A204.1 (cell line): ENCODE results near the gene UGT1A3.

Experiments used
- FAIRE-seq: peaks from 2 replicates; lab custom pipeline; 2012; peaks lifted over from hg19 to GRCh38; lab: Jason Lieb, UNC

UGT1A3 gene

DNA sequence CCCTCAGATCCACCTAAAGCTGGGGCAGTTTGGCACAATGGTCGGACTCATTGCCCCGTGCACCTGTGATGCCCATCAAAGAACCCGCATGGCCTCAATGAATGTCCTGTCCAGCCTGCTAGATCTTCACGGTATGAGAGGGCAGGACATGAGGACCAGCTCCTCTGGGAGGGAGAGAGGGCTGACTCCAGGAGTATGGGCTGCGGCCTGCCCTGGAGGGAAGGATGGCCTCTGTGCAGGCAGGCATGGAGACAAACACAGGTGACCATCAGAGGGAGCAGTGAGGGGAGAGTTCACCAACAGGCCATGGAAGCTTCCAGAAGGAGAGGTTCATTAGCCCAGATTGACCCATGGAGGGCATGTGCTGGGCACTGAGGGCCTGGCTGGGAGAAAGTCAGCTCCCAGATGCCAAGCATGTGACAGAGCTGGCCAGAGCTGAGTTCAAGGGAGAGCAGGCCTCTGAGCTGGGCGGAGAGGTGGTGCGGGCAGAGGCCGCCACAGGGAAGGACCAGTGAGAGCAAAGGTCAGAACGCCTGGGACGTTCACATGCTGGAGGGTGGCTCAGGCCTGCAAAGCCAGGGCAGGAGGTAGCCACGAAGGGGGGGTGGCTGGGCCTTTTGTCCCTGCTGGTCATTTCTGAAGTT lies 89.3 kb downstream of the UGT1A3 start:
- FAIRE-seq, result no peak

DNA sequence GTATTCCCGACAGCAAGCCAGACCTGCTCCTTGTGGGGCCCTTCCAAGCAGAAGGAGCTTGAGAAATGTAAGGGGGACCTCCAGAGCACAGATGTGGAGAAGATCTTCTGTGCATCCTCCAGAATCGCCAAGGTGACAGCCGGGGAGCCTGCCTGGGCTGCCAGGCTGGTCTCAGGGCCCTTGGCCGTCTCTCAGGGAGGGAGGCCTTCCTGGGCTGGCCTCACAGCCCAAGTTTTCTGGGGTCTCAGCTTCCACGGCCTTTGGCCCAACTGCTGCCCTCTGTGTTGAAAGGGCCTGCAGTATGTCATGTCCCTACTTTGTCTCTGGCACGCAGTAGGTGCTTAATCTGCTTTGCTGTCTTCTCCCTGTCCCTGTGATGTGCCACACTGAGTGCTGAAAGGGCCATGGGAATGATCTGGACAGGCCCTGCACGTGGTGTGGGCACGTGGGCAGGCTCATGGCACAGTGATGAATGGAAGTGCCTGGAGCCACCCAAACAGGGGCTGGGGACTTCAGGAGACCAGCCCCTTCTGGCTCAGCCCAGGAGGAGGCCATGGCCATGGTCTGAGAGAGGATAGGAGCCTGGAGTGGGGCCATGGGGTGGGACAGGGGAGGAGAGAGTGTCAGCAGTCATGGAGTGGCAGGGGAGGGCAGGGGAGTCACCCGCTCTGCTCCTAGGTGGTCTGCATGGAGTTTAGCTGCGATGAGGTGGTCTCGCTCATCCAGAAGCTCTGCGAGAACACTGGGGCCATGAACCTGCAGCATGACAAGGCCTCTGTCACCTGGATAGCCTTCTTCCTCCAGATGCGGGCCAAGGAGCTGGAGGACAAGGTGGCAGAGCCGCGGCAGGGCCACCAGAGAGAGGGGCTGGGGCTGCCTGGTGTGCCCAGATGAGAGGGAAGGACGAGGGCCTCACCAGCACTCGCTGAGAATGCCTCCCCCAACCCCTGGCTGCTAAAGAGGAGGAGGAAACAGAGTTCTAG lies 90.1 kb downstream of the UGT1A3 start:
- no peak for FAIRE-seq

DNA sequence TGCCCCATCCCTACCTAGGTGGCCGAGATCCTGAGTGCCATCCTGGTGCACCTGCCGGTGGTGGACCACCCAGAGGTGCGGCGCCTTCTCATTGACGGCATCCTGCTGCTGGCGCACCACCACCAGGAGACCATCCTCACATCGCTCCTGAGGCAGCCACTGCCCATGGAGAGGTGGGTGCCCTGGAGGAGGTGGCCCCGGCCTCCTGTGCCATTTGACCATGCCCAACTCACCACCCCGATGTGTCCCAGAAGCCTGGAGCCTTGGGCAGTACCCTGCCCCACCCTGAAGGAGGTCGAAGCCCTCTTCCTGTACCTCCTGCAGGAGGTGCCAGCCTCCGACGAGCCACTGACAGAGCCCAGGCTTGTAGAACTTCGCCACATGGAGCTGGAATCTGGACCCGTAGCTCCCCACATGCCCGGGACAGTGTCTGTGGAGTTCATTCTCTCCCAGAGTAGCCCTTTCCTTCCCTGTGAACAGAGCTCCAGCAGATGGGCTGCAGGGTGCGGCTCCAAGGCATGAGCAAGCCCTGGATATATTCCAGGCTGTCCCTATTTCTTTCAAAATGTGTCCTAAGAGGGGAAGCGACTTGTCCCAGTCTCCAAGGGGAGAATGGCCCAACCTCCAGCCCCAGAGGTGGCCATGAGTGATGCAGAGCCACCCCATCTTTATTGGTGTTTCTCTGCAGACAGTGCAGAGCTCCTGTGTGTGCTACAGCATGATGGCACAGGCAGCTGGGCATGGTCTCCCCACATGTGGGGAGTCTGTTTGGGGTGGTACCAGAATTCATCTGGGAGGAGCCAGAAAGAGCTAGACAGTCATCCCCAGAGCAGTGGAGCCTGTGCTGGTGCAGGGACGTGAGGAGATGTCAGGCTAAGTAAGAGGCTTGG lies 91.3 kb downstream of the UGT1A3 start:
- no peak for FAIRE-seq

DNA sequence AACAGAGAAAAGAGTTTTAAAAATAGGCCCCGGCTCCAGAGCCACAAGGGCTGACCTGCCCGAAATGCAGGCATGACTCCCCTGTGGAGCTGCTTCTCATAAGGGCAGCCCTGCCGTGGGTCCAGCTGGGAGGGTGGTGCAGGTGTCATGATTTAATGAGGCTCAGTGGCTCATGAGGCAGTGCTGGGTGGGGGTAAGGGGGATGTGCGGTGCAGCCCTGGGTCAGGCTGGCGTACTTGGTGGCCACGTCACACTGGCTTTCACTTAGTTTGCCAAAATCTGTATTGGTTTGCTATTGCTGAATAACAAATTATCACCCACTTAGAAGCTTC lies 91.9 kb downstream of the UGT1A3 start:
- FAIRE-seq, result no peak

DNA sequence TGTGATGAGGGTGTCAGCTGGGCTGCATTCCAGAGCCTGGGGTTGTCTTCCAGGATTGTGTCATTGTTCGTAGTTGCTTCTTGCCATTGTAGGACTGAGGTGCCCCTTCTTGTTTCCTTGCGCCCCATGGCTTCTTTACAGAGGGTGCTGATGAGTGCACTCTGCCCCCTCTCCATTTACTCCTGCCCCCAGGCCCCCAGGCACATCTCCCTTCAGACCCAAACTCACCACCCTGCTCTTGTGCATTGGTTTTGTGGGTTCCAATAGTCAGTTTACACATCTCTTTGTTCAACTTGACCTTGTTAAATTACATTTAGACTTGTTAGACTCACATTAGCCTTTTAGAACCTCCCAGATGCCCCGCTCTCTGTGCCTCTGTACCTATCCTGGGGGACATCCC lies 92.4 kb downstream of the UGT1A3 start:
- FAIRE-seq, result no peak

DNA sequence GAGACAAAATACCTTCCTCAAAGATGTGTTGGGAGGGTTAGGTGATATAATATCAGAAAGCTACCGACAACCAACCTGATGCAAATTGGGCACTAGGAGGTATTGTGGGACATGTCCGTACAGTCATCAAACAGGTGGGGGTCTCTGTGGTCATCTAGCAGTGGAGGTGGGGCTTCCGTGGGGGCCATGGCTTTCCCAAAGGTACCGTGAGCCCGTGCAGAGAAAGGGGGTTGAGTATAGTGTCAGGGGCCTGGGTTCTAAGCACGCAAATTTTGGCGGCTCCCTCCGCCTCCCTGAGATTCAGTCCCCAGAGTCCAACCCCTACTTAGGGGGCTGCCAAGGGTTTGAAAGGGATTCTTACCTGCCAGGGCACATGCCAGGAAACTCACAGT lies 92.9 kb downstream of the UGT1A3 start:
- FAIRE-seq, result no peak

DNA sequence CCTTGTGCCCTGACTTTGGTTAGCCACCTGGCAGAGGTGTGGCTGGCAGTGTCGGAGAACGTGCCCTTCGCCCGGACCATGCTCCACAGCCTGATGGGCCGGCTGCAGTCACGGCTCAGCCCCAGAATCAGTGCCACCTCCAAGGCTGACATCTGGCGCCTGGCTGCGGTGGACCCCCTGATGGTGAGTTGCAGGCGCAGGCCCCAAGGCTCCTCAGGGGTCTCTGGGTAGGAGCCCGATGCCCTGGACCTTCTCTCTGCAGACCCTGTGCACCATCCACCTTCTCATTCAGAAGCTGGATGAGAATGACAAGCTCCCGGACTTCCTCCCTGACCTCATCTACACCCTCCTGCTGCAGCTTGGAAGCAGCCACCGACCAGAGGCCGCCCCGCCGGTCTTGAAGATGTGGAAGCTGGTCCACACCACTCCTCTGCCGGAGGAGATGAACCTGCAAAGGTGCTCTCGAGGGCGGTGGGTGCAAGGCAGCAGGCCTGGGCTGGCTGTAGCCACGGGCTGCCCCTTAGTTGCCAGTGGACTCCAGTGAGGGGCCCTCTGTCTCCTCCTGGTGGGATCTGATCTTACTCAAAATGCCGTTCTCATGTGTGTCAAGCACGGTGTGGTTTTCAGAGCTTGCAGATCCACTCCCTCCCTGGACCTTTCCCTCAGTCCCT lies 93.4 kb downstream of the UGT1A3 start:
- FAIRE-seq, result no peak
